SK-N-SH treated with all-trans-retinoic acid at 6 μM for 48 hours (cell line): ENCODE results near the gene TRIM44.

ENCODE experiments used
- CREB5 ChIP-seq: fragments of 250-450 bp; sonication (Bioruptor Pico); IDR thresholded peaks from 2 replicates; pipeline ENCODE4 v1.5.1; 2020; ENCODE audit warnings: low read depth, mild to moderate bottlenecking, moderate library complexity
- ESRRG ChIP-seq: fragments of 250-450 bp; sonication (Bioruptor Pico); IDR thresholded peaks from 2 replicates; pipeline ENCODE4 v1.6.1; 2021; ENCODE audit warnings: mild to moderate bottlenecking

GRCh38 chr11:35615921-35616900 is 46.4 kb upstream of the TRIM44 start:
- TF ChIP-seq ESRRG (CRISPR knock-in tag) (no peak), CREB5 (no peak)
